ENCODE measurements around the gene OR56A3.

OR56A3 gene

DNA sequence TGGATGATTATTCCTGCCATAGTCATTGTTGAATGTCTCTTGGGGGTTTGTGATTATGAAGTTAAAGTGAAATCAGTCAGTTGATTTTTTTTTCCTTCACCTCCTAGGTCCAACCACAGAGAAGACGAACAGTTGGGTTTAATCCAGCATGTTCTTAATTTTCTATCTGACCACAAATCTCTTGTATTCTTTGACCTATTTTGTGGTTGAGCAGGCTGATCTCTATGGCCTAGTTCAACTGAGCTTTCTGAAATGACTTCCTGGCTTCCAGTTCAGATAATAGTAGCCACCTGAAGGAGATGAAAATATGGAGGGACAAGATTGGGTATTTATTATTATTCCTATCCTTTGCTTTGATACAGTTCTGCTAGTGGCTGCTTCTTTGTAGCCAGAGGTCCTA lies 31.5 kb downstream of the OR56A3 start:
- DNase-seq (ENCODE audit: extremely low read depth, low read depth) = no peak
- TF ChIP-seq, protein P1, sequence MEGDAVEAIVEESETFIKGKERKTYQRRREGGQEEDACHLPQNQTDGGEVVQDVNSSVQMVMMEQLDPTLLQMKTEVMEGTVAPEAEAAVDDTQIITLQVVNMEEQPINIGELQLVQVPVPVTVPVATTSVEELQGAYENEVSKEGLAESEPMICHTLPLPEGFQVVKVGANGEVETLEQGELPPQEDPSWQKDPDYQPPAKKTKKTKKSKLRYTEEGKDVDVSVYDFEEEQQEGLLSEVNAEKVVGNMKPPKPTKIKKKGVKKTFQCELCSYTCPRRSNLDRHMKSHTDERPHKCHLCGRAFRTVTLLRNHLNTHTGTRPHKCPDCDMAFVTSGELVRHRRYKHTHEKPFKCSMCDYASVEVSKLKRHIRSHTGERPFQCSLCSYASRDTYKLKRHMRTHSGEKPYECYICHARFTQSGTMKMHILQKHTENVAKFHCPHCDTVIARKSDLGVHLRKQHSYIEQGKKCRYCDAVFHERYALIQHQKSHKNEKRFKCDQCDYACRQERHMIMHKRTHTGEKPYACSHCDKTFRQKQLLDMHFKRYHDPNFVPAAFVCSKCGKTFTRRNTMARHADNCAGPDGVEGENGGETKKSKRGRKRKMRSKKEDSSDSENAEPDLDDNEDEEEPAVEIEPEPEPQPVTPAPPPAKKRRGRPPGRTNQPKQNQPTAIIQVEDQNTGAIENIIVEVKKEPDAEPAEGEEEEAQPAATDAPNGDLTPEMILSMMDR (IDR thresholded peaks at IDR 0.05; ENCODE audit: low read depth, low read length) = no peak

DNA sequence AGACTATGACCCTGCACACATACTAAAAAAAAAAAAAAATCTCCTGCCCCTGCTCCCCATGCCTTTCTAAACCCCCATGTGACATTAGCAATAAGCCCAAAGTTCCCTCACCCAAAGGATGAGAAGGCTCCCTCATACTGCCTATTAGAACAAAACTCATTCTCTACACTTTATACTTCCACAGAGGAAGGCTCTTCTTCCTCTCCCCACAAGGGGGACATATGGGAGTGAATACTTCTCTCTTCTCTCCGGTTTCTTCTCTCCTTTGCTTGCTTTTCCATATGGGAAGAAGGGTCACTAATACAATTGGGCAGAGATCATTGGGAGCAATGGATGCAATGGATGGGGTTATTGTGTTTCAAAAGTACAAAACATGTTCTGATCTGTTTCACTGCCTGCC lies 41.4 kb downstream of the OR56A3 start:
- DNase-seq (ENCODE audit: extremely low read depth, low read depth) = no peak
- TF ChIP-seq, protein P1 (IDR thresholded peaks at IDR 0.05; ENCODE audit: low read depth, low read length) = no peak

DNA sequence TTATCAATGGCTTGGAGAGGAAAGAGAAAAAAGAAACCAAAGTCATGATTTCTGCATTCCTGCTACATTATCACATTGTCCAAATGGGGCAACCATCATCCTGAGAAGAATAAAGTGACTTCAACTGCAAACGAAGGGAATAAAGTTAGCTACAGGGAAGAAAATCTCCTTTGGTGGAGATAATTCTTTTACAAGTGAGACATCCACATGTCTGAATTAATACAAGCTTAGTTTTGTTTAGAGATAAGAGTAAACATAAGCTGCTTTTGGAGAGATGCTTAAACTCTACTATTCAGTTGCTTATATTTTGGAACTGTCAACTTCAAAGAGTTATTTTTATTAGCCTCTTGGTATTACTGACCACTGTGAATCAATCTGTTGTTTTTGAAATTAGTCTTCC lies 44.8 kb downstream of the OR56A3 start, which contains the start of gene OR52L1:
Gene OR52L1 (minus strand): TSS at position 101 of the 400 bp plus-strand sequence. CDS start 55 bp downstream, at position 46.
- TF ChIP-seq, protein P1 (IDR thresholded peaks at IDR 0.05; ENCODE audit: low read depth, low read length) = no peak
- no peak for DNase-seq (ENCODE audit: extremely low read depth, low read depth)

DNA sequence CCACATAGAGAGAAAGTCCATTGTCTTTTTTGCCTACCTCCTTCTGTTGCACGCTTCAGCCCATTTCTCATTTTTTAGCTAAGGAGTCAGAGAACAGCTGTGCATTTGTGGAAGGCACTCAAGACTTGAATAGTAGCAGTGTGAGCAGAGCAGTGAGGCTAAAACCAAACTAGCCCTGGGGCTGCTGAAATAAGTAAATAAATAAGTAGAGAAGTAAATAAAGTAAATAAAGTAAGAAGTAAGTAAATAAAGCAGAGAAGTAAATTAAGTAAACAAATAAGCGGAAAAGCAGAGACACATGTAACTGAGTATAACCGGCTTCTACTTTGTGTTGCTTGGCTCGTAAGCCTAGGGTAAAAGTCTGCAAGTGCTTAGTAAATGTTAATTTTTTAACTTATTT lies 47.2 kb downstream of the OR56A3 start:
- no peak for DNase-seq (ENCODE audit: extremely low read depth, low read depth)
- TF ChIP-seq, protein P1 (IDR thresholded peaks at IDR 0.05; ENCODE audit: low read depth, low read length) = no peak

DNA sequence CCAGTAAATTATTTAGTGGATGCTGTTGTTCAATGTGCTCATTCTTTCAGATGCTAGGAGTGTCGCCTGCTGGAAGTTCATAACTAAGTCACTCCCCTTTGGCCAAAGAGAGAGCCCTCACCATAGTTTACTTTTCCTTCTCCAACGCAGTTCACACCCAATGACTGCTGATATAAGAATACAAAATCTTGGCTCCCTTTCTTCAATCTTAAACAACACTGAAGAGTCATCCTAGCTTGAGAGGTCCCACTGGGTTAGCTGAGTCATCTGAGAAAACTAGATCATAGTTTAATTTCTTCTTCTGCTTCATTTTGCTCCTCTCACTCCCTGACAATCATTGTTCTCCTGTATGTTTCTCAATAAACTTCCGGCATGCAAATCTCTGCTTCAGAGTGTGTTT lies 50.1 kb downstream of the OR56A3 start:
- DNase-seq (ENCODE audit: extremely low read depth, low read depth) = no peak
- TF ChIP-seq, protein P1 (IDR thresholded peaks at IDR 0.05; ENCODE audit: low read depth, low read length) = no peak

DNA sequence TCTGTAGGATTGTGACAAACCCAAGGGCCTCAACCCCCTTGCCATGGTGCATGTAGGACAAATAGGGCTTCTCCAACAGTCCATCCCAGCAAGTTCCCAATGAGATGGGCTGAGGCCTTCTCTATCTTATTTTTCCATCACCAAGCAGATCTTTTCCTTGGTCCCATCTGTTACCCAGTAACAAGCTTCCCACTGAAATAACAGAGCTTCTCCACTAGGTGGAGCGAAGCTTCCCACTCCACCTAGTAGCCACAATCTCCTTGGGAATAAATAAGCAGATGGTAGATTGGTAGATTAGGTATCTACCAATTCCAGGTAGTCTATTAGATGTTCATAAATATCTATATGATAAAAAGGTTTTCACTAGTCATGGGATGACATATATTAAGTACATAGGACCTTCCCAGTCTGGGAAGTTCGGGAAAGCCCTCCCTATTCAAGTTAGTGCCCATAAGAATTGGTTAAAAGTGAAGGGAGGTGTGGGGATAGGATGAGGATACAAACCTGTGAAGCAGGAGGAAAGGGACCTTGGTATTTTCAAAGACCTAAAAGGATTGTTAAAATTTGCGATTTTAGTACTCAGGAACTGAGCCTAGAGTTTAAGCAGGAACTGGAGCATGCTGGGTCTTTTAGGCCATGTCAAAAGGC lies 50.7 kb downstream of the OR56A3 start:
- TF ChIP-seq, protein P1 (IDR thresholded peaks at IDR 0.05; ENCODE audit: low read depth, low read length) = peak; percentile 38
- no peak for DNase-seq (ENCODE audit: extremely low read depth, low read depth)

DNA sequence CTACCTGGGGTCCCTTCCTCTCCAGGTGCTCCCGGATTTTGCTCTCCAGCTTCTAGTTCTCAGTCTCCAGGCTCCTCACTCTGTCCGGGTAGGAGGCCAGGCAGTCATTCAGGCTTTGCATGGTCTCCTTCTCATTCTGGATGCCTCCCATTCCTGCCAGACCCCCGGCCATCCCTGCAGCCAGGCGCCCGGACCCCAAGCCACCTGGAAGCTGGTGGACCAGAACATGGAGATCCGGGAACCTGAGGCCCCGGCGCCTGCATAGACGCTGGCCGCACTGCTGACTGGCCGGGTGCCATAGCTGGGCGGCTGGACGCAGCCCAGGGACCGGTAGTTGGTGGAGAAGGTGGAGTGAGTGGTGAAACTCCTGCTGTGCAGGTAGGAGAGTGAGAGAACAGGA lies 52.7 kb downstream of the OR56A3 start:
- TF ChIP-seq, protein P1 (IDR thresholded peaks at IDR 0.05; ENCODE audit: low read depth, low read length) = no peak
- DNase-seq (ENCODE audit: extremely low read depth, low read depth) = no peak
